H1 (cell line): ENCODE measurements around the gene NAV2. TPM values are rescaled to one million over a fixed set of nuclear protein-coding genes. Genes with fewer than 3 reads are reported as not detected.

Experiments
- KDM1A ChIP-seq: fragments of 200-600, 300-600 bp; sonication (generic); IDR thresholded peaks from 2 replicates; pipeline ENCODE4 v1.7.1; 2016; ENCODE audit warnings: mild to moderate bottlenecking, low read length, borderline replicate concordance
- POU5F1 ChIP-seq: IDR thresholded peaks from 2 replicates; pipeline ENCODE4 v1.6.1; 2011; ENCODE audit warnings: low read depth, mild to moderate bottlenecking, low read length, moderate library complexity
- polyA plus RNA-seq, 7 experiments: library from polyadenylated mRNA; depleted of rRNA in 3 of 7; stranded (reverse) in 5 of 7; unstranded in 2 of 7; fragments of >200 nt in 5 of 7; fragments of 200-250 nt in 2 of 7; gene quantifications; 1 replicate in 5 of 7; 2 replicates in 1 of 7; 4 replicates in 1 of 7; pipeline versions ENCODE4 v1.2.1 to v1.2.3, GENCODE V29; 2011 to 2013; ENCODE audit warnings: missing spikeins in 2 of 7, mixed read lengths in 2 of 7
- total RNA-seq: library from RNA; stranded (reverse); fragmentation: NEBNext Ultra II Directional; extraction: Animal tissue kit (Norgen Biotek cat#: 25700); gene quantifications from 2 replicates; pipeline ENCODE4 v1.2.1, GENCODE V29; 2021

The NAV2 gene
- total and polyA plus RNA-seq, 2 of the 8 experiments (the other 6 are each of a cell fraction or from before 2014, with no cell fraction given), result 35.6 to 73.6 TPM

- TF ChIP-seq POU5F1 (no peak), KDM1A (no peak)
- TF ChIP-seq, all 59 proteins: peak for 0
Measured at GRCh38 chr11:20119315-20119714, 406.7 kb downstream of the NAV2 start (continued).
